Nephron (organoid): Measurements from ENCODE around the gene POLE.
A peak's percentile ranks its signal among the peaks of the same experiment; 100 is the strongest.

Experiments used
- H3K27ac Mint-ChIP-seq, 3 experiments: 2 replicates each; pipeline ENCODE4 v1.8.0; 2020; ENCODE audit warnings: mixed read lengths in 3 of 3, mild to moderate bottlenecking in 2 of 3, moderate library complexity in 1 of 3
- H3K27me3 Mint-ChIP-seq: 2 replicates; pipeline ENCODE4 v1.8.0; 2021; ENCODE audit warnings: low read depth, mild to moderate bottlenecking, moderate library complexity, mixed read lengths
- H3K36me3 Mint-ChIP-seq: 2 replicates; pipeline ENCODE4 v1.8.0; 2020; ENCODE audit warnings: low read depth, mixed read lengths
- H3K4me1 Mint-ChIP-seq: 2 replicates; pipeline ENCODE4 v1.8.0; 2020; ENCODE audit warnings: mixed read lengths
- H3K4me3 Mint-ChIP-seq, 3 experiments: 2 replicates each; pipeline ENCODE4 v1.8.0; 2020; ENCODE audit warnings: mild to moderate bottlenecking in 3 of 3, mixed read lengths in 3 of 3, moderate library complexity in 2 of 3
- H3K9me3 Mint-ChIP-seq: 2 replicates; pipeline ENCODE4 v1.8.0; 2020; ENCODE audit warnings: mixed read lengths
- CTCF ChIP-seq, 3 experiments: fragments of 200-600 bp; sonication (generic); IDR thresholded peaks; one replicate each; pipeline ENCODE4 v1.5.0; 2021; ENCODE audit warnings: antibody characterized with exemption in 3 of 3; ENCODE audit not compliant: unreplicated experiment in 3 of 3

POLE gene

GRCh38 chr12:132638541-132639408 lies 48.4 kb downstream of the POLE start:
- Mint-ChIP-seq H3K27ac (peak overlapping the region; percentile 19 to 82 (median 74)), H3K4me3 (no peak overlapping the region), H3K36me3 (peaks cover 76% of the 10 kb centered on the region), H3K9me3 (no peaks in the 10 kb centered on the region), H3K4me1 (peaks cover 7% of the 10 kb centered on the region), H3K27me3 (peaks cover 4% of the 10 kb centered on the region)
- peak; percentile 83 to 87 (median 86) for TF ChIP-seq CTCF (IDR thresholded peaks at IDR 0.05; ENCODE audit: unreplicated experiment in 3 of 3)

- H3K27ac Mint-ChIP-seq, result peak overlapping the region in 1 of 3 experiments; percentile 82
- H3K36me3 Mint-ChIP-seq, result peaks cover 80% of the 10 kb centered on the region
- TF ChIP-seq CTCF (IDR thresholded peaks at IDR 0.05; ENCODE audit: unreplicated experiment in 3 of 3), result no peak
- no peaks in the 10 kb centered on the region for H3K9me3 Mint-ChIP-seq
- peaks cover 7% of the 10 kb centered on the region for H3K4me1 Mint-ChIP-seq
- no peak overlapping the region for H3K4me3 Mint-ChIP-seq
- H3K27me3 Mint-ChIP-seq, result peaks cover 4% of the 10 kb centered on the region
Measured at GRCh38 chr12:132637811-132638210, 49.3 kb downstream of the POLE start.

GRCh38 chr12:132635076-132635955 lies 51.8 kb downstream of the POLE start:
- H3K27me3 Mint-ChIP-seq, result peaks cover 4% of the 10 kb centered on the region
- H3K4me3 Mint-ChIP-seq, result no peak overlapping the region
- no peaks in the 10 kb centered on the region for H3K9me3 Mint-ChIP-seq
- no peak for TF ChIP-seq CTCF (IDR thresholded peaks at IDR 0.05; ENCODE audit: unreplicated experiment in 3 of 3)
- peak overlapping the region in 1 of 3 experiments; percentile 68 for H3K27ac Mint-ChIP-seq
- H3K36me3 Mint-ChIP-seq, result peaks cover 85% of the 10 kb centered on the region
- peaks cover 7% of the 10 kb centered on the region for H3K4me1 Mint-ChIP-seq

- no peaks in the 10 kb centered on the region for H3K9me3 Mint-ChIP-seq
- H3K27me3 Mint-ChIP-seq, result peaks cover 4% of the 10 kb centered on the region
- peak overlapping the region in 1 of 3 experiments; percentile 68 for H3K27ac Mint-ChIP-seq
- no peak overlapping the region for H3K4me3 Mint-ChIP-seq
- H3K36me3 Mint-ChIP-seq, result peaks cover 90% of the 10 kb centered on the region
- peaks cover 7% of the 10 kb centered on the region for H3K4me1 Mint-ChIP-seq
- TF ChIP-seq CTCF (IDR thresholded peaks at IDR 0.05; ENCODE audit: unreplicated experiment in 3 of 3), result no peak
Measured at GRCh38 chr12:132634411-132634990, 52.6 kb downstream of the POLE start.

GRCh38 chr12:132633901-132634300 lies 53.2 kb downstream of the POLE start:
- Mint-ChIP-seq H3K27me3 (peaks cover 4% of the 10 kb centered on the region), H3K4me3 (no peak overlapping the region), H3K4me1 (peaks cover 5% of the 10 kb centered on the region), H3K27ac (peak overlapping the region in 1 of 3 experiments; percentile 78), H3K9me3 (no peaks in the 10 kb centered on the region), H3K36me3 (peaks cover 92% of the 10 kb centered on the region)
- TF ChIP-seq CTCF (IDR thresholded peaks at IDR 0.05; ENCODE audit: unreplicated experiment in 3 of 3), result no peak
